ENCODE results near the gene PCDH12.

The PCDH12 gene

DNA sequence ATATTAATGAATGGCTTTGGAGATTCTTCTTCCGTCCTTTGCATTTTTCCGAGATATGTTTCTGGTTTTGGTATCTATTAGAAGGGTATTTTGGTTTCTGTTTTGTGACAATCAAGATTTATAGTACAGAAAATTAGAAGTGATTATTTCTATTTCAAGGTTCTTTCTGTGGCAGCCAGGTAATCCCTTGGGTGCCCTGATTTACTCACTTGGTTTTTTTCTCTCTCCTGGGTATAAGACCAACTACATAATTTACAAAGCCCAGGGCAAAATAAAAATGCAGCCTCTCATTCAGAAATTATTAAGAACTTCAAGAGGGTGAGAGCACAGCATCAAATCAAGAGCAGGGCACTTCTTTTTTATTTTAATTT is 8.9 kb upstream of the PCDH12 start:
- no peak for TF ChIP-seq CTCF (IDR thresholded peaks at IDR 0.05; ENCODE audit: low read depth, low read length, missing control alignments)
- H3K4me3 ChIP-seq (replicated peaks; ENCODE audit: low read depth, low read length): no peak overlapping the region
- no peak for DNase-seq (ENCODE audit: extremely low read depth, low read depth)

GRCh38 chr5:141966275-141966962 is 8.4 kb upstream of the PCDH12 start:
- no peak for DNase-seq (ENCODE audit: extremely low read depth, low read depth)
- H3K4me3 ChIP-seq (replicated peaks; ENCODE audit: low read depth, low read length): no peak overlapping the region
- no peak for TF ChIP-seq CTCF (IDR thresholded peaks at IDR 0.05; ENCODE audit: low read depth, low read length, missing control alignments)

DNA sequence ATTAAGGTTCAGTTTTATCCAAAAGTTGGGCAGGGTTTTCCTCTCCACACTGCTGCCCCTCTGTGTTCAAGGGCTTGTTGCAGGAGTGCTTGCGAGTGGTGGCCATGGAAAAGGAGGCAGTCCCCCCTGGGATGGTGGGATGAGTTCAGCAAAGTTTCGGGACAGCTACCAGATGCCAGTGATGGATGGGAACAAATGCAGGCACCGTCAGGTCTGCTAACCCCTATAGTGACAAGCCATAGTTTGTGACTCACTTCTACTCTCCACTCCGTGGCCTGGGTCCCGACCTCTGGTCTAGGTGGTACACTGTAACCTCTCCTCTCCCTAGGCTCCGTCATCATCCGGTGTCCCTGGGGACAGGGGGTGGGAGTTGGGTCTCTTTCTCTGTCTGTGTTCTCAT is 7.1 kb upstream of the PCDH12 start:
- DNase-seq (ENCODE audit: extremely low read depth, low read depth): no peak
- no peak overlapping the region for H3K4me3 ChIP-seq (replicated peaks; ENCODE audit: low read depth, low read length)
- no peak for TF ChIP-seq CTCF (IDR thresholded peaks at IDR 0.05; ENCODE audit: low read depth, low read length, missing control alignments)

GRCh38 chr5:141963701-141964100 is 5.7 kb upstream of the PCDH12 start:
- no peak overlapping the region for H3K4me3 ChIP-seq (replicated peaks; ENCODE audit: low read depth, low read length)
- DNase-seq (ENCODE audit: extremely low read depth, low read depth): no peak
- TF ChIP-seq CTCF (IDR thresholded peaks at IDR 0.05; ENCODE audit: low read depth, low read length, missing control alignments): no peak

DNA sequence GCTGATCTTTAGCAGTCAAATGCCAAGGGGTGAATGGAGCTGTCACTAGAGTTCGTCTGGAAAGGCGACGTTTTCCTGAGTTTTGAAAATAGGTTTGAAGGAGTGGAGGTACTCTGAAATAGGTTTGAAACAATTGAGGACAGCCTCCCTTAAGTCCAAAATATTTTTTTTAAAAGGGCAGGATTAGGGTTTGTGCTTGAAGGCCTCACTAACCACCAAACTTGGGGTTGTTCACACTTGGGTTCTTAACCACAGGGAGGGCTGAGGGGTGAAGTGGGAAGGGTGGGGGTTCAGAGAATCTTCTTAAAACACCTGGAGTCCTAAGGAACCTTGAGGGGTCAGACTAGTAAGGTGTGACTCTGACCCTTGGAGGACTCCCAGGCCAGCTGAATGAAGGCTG is 3.5 kb upstream of the PCDH12 start:
- no peak for TF ChIP-seq CTCF (IDR thresholded peaks at IDR 0.05; ENCODE audit: low read depth, low read length, missing control alignments)
- DNase-seq (ENCODE audit: extremely low read depth, low read depth): no peak
- no peak overlapping the region for H3K4me3 ChIP-seq (replicated peaks; ENCODE audit: low read depth, low read length)

GRCh38 chr5:141960449-141961323 is 2.7 kb upstream of the PCDH12 start:
- TF ChIP-seq CTCF (IDR thresholded peaks at IDR 0.05; ENCODE audit: low read depth, low read length, missing control alignments): peak; percentile 90
- peak; percentile 75 for DNase-seq (ENCODE audit: extremely low read depth, low read depth)
- no peak overlapping the region for H3K4me3 ChIP-seq (replicated peaks; ENCODE audit: low read depth, low read length)
